RWPE2 (cell line): Measurements from ENCODE around the gene ZNF681.

ENCODE experiments used
- ATAC-seq: fragments of 200-7000 bp; cut with Tn5 transposase; 3 replicates; pipeline ENCODE4 v1.9.1; 2021; ENCODE audit warnings: low read depth
- DNase-seq: peaks from one replicate; pipeline ENCODE4 v3.0.0-alpha.2; 2020; ENCODE audit warnings: low spot score
- H3K27ac ChIP-seq: fragments of 450-650 bp; 2 replicates; pipeline ENCODE4 v1.5.1; 2017; ENCODE audit warnings: mild to moderate bottlenecking; ENCODE audit not compliant: poor library complexity, severe bottlenecking
- H3K27me3 ChIP-seq: fragments of 250-450 bp; sonication (Bioruptor Pico); 2 replicates; pipeline ENCODE4 v1.5.1; 2021; ENCODE audit warnings: mild to moderate bottlenecking, moderate library complexity; ENCODE audit not compliant: insufficient read depth, poor library complexity, severe bottlenecking
- H3K36me3 ChIP-seq: fragments of 250-450 bp; sonication (Bioruptor Pico); 2 replicates; pipeline ENCODE4 v1.5.1; 2020; ENCODE audit warnings: low read depth, mild to moderate bottlenecking, moderate library complexity
- H3K4me1 ChIP-seq: fragments of 250-450 bp; sonication (Bioruptor Pico); 2 replicates; pipeline ENCODE4 v1.5.1; 2021; ENCODE audit warnings: mild to moderate bottlenecking, moderate library complexity; ENCODE audit not compliant: insufficient read depth, poor library complexity, severe bottlenecking
- H3K4me3 ChIP-seq: fragments of 250-450 bp; sonication (Bioruptor Pico); 2 replicates; pipeline ENCODE4 v1.5.1; 2021; ENCODE audit warnings: mild to moderate bottlenecking, moderate library complexity; ENCODE audit not compliant: severe bottlenecking
- H3K9me3 ChIP-seq: fragments of 250-450 bp; sonication (Bioruptor Pico); 2 replicates; pipeline ENCODE4 v1.5.1; 2021; ENCODE audit warnings: mild to moderate bottlenecking, moderate library complexity; ENCODE audit not compliant: severe bottlenecking
- CTCF ChIP-seq: fragments of 450-650 bp; IDR thresholded peaks from one replicate; pipeline ENCODE4 v1.5.1; 2017; ENCODE audit warnings: mild to moderate bottlenecking, moderate library complexity; ENCODE audit not compliant: poor library complexity, severe bottlenecking

ZNF681 gene

GRCh38 chr19:23800271-23800670 lies 41.6 kb upstream of the ZNF681 start:
- Histone ChIP-seq H3K27me3 (no peaks in the 10 kb centered on the region), H3K9me3 (no peaks in the 10 kb centered on the region), H3K27ac (no peak overlapping the region), H3K36me3 (no peaks in the 10 kb centered on the region; the same call in 1 of the 2 replicates), H3K4me3 (no peak overlapping the region), H3K4me1 (no peaks in the 10 kb centered on the region)
- ATAC-seq (no peak), DNase-seq (no peak)
- TF ChIP-seq CTCF: no peak

- Histone ChIP-seq H3K4me1 (no peaks in the 10 kb centered on the region), H3K9me3 (no peaks in the 10 kb centered on the region), H3K27me3 (no peaks in the 10 kb centered on the region), H3K4me3 (no peak overlapping the region), H3K27ac (no peak overlapping the region), H3K36me3 (no peaks in the 10 kb centered on the region; the same call in 1 of the 2 replicates)
- TF ChIP-seq CTCF: no peak
- ATAC-seq (no peak), DNase-seq (no peak)
Measured at GRCh38 chr19:23799321-23799720, 40.6 kb upstream of the ZNF681 start.

- DNase-seq: no peak
- H3K36me3 ChIP-seq: no peaks in the 10 kb centered on the region
- peaks cover 2% of the 10 kb centered on the region for H3K9me3 ChIP-seq
- no peak overlapping the region for H3K27ac ChIP-seq
- ATAC-seq: no peak
- no peaks in the 10 kb centered on the region for H3K27me3 ChIP-seq
- H3K4me1 ChIP-seq: no peaks in the 10 kb centered on the region
- no peak overlapping the region for H3K4me3 ChIP-seq
- no peak for TF ChIP-seq CTCF
Measured at GRCh38 chr19:23795462-23795861, 36.8 kb upstream of the ZNF681 start.

- Histone ChIP-seq H3K4me1 (no peaks in the 10 kb centered on the region), H3K27ac (no peak overlapping the region), H3K9me3 (peaks cover 2% of the 10 kb centered on the region), H3K4me3 (no peak overlapping the region), H3K36me3 (no peaks in the 10 kb centered on the region), H3K27me3 (no peaks in the 10 kb centered on the region)
- TF ChIP-seq CTCF: no peak
- ATAC-seq: no peak
- no peak for DNase-seq
Measured at GRCh38 chr19:23792784-23793183, 34.1 kb upstream of the ZNF681 start.

GRCh38 chr19:23790641-23791488 lies 32.2 kb upstream of the ZNF681 start:
- DNase-seq (no peak), ATAC-seq (no peak)
- no peaks in the 10 kb centered on the region for H3K36me3 ChIP-seq
- no peak for TF ChIP-seq CTCF
- H3K9me3 ChIP-seq: peaks cover 2% of the 10 kb centered on the region
- H3K4me3 ChIP-seq: no peak overlapping the region
- no peaks in the 10 kb centered on the region for H3K4me1 ChIP-seq
- no peak overlapping the region for H3K27ac ChIP-seq
- no peaks in the 10 kb centered on the region for H3K27me3 ChIP-seq
